Measurements from ENCODE around the gene SEPHS2. TPM values are rescaled to one million over a fixed set of nuclear protein-coding genes. Genes with fewer than 3 reads are reported as not detected.
A peak's percentile ranks its signal among the peaks of the same experiment; 100 is the strongest.
"Not testable (repeated sequence)": the region's sequence is repeated elsewhere in the genome, so short reads cannot be mapped to it uniquely, and the experiment has no call there.

SEPHS2 gene
- total and polyA plus RNA-seq, 7 donors = 25.0 to 213 (median 32.3) TPM

- intact Hi-C loops (cut with DNase I) = no loop called here
- Histone ChIP-seq H3K36me3 (no peaks in the 10 kb centered on the region), H3K9me3 (no peaks in the 10 kb centered on the region), H3K27ac (no peak overlapping the region), H3K4me1 (no peaks in the 10 kb centered on the region), H3K27me3 (no peaks in the 10 kb centered on the region), H3K4me3 (no peak overlapping the region)
- no peak for DNase-seq
- 95% methylated on average over 7 of the region's 7 CpGs for WGBS, 2 donors
- TF ChIP-seq, protein P1, sequence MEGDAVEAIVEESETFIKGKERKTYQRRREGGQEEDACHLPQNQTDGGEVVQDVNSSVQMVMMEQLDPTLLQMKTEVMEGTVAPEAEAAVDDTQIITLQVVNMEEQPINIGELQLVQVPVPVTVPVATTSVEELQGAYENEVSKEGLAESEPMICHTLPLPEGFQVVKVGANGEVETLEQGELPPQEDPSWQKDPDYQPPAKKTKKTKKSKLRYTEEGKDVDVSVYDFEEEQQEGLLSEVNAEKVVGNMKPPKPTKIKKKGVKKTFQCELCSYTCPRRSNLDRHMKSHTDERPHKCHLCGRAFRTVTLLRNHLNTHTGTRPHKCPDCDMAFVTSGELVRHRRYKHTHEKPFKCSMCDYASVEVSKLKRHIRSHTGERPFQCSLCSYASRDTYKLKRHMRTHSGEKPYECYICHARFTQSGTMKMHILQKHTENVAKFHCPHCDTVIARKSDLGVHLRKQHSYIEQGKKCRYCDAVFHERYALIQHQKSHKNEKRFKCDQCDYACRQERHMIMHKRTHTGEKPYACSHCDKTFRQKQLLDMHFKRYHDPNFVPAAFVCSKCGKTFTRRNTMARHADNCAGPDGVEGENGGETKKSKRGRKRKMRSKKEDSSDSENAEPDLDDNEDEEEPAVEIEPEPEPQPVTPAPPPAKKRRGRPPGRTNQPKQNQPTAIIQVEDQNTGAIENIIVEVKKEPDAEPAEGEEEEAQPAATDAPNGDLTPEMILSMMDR (IDR thresholded peaks at IDR 0.05) = no peak
- no peak for TF ChIP-seq POLR2AphosphoS5 (IDR thresholded peaks at IDR 0.05)
- no peak for TF ChIP-seq EP300 (IDR thresholded peaks at IDR 0.05)
- no peak for TF ChIP-seq POLR2A (IDR thresholded peaks at IDR 0.05)
Observed at GRCh38 chr16:30464078-30464477, 18.4 kb upstream of the SEPHS2 start.

GRCh38 chr16:30461426-30461825 is 15.8 kb upstream of the SEPHS2 start:
- H3K27ac ChIP-seq; H3K9me3 ChIP-seq; H3K27me3 ChIP-seq; H3K36me3 ChIP-seq; intact Hi-C loops (cut with DNase I); H3K4me3 ChIP-seq; DNase-seq; H3K4me1 ChIP-seq: not testable (repeated sequence)
- WGBS, 2 donors = 80 to 92% methylated on average over 5 of the region's 5 CpGs

GRCh38 chr16:30459456-30459855 is 13.8 kb upstream of the SEPHS2 start:
- H3K36me3 ChIP-seq = no peaks in the 10 kb centered on the region
- H3K4me3 ChIP-seq = no peak overlapping the region
- DNase-seq = no peak
- TF ChIP-seq EP300 (IDR thresholded peaks at IDR 0.05) = no peak
- no peak for TF ChIP-seq POLR2AphosphoS5 (IDR thresholded peaks at IDR 0.05)
- H3K4me1 ChIP-seq = no peaks in the 10 kb centered on the region
- no peak overlapping the region for H3K27ac ChIP-seq
- no peaks in the 10 kb centered on the region for H3K9me3 ChIP-seq
- intact Hi-C loops (cut with DNase I) = no loop called here
- 81 to 92% methylated on average over 11 of the region's 11 CpGs for WGBS, 2 donors
- no peaks in the 10 kb centered on the region for H3K27me3 ChIP-seq

GRCh38 chr16:30458561-30459394 is 13.1 kb upstream of the SEPHS2 start:
- intact Hi-C loops (cut with DNase I) = no loop called here
- no peaks in the 10 kb centered on the region for H3K36me3 ChIP-seq
- H3K4me3 ChIP-seq = no peak overlapping the region
- 49 to 76% methylated on average over 22 of the region's 22 CpGs for WGBS, 2 donors
- H3K9me3 ChIP-seq = no peaks in the 10 kb centered on the region
- peak; percentile 68 for DNase-seq
- no peak overlapping the region for H3K27ac ChIP-seq
- no peak for TF ChIP-seq POLR2A (IDR thresholded peaks at IDR 0.05)
- TF ChIP-seq, protein P1 (IDR thresholded peaks at IDR 0.05) = no peak
- no peak for TF ChIP-seq POLR2AphosphoS5 (IDR thresholded peaks at IDR 0.05)
- TF ChIP-seq EP300 (IDR thresholded peaks at IDR 0.05) = no peak
- H3K4me1 ChIP-seq = no peaks in the 10 kb centered on the region
- no peaks in the 10 kb centered on the region for H3K27me3 ChIP-seq

DNA sequence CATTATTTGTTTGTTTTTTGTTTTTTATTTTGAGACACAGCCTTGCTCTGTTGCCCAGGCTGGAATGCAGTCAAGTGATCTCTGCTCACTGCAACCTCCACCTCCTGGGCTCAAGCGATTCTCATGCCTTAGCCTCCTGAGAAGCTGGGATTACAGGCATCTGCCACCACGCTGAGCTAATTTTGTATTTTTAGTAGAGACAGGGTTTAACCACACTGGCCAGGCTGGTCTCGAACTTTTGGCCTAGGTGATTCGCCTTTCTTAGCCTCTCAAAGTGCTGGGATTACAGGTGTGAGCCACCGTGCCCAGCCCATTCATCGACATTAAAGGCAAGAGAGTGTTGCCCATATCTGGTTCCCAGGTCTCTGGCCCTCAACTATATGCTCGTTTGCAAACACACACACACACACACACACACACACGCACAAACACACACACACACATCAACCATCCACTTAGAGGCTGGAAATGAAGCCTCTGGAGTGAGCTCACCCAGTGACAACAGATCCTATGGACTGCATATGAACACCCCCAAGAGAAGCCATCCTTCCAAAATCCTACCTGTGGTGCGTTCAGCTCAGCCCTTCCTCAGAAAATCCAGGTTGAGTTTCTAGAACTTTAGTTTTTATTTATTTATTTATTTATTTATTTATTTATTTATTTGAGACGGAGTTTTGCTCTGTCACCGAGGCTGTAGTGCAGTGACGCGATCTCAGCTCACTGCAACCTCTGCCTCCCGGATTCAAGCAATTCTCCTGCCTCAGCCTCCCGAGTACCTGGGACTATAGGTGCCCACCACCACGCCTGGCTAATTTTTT is 12.3 kb upstream of the SEPHS2 start:
- H3K27me3 ChIP-seq = no peaks in the 10 kb centered on the region
- no peaks in the 10 kb centered on the region for H3K36me3 ChIP-seq
- H3K9me3 ChIP-seq = no peaks in the 10 kb centered on the region
- TF ChIP-seq EP300 (IDR thresholded peaks at IDR 0.05) (no peak), POLR2A (IDR thresholded peaks at IDR 0.05) (no peak), POLR2AphosphoS5 (IDR thresholded peaks at IDR 0.05) (no peak)
- TF ChIP-seq, protein P1 (IDR thresholded peaks at IDR 0.05) = no peak
- no peaks in the 10 kb centered on the region for H3K4me1 ChIP-seq
- intact Hi-C loops (cut with DNase I) = no loop called here
- no peak for DNase-seq
- H3K4me3 ChIP-seq = no peak overlapping the region
- 87 to 91% methylated on average over 16 of the region's 16 CpGs for WGBS, 2 donors
- no peak overlapping the region for H3K27ac ChIP-seq
